NCI-H524 (cell line): ENCODE measurements around the gene KEL.

Experiments
- DNase-seq, 2 experiments: peaks; one replicate each; lab custom pipeline; 2025; lab: John Stamatoyannopoulos, UW

The KEL gene

GRCh38 chr7:142960955-142961512 lies 1.1 kb downstream of the KEL start:
- no peak for DNase-seq

- DNase-seq = no peak
These were observed 3.0 kb downstream of the KEL start for GRCh38 chr7:142959202-142959601.

- no peak for DNase-seq
These were observed 4.4 kb downstream of the KEL start for GRCh38 chr7:142957723-142958122.

- DNase-seq = no peak
These were observed 5.1 kb downstream of the KEL start for GRCh38 chr7:142956951-142957623.

- DNase-seq = no peak
These were observed 7.4 kb downstream of the KEL start for GRCh38 chr7:142954680-142955268.

GRCh38 chr7:142950235-142950634 lies 11.9 kb downstream of the KEL start:
- DNase-seq = no peak

DNA sequence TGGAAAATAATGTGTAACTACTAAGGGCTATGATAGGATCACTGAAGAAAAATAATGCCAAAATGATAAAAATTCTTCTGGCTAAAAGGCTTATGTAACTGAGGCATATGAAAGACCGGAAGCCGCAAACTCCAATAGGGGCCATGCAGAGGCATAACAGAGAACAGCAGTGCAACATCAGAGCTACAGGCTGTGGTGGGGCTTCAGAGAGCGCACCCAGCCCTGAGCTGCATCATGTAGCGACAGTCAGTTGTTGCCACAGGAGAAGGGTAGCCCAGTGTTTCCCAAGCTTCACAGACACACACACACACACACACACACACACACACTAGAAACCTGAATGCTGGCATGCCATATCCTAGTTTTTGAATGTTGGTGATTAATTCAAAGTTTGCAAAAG lies 13.6 kb downstream of the KEL start:
- no peak for DNase-seq

DNA sequence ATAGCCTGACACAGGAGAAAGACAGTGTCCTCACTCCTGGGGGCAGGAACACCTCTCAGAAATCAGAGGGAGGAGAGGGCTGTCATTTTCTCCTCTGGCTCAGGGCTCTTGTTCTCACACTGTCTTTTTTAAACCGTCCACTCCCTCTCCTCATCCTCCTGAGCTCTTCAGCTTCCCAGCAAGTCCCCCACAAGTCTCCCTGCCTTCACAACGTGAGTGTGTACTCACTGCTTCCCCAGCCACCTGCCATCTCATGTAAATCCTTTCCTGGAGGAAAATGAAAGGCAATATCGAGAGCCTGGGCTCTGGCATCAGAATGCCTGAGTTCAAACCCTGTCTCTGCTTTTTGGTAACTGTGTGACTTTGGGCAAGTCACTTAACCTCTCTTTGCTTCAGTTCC lies 17.2 kb downstream of the KEL start:
- no peak for DNase-seq

GRCh38 chr7:142943706-142944268 lies 18.4 kb downstream of the KEL start:
- DNase-seq = no peak

GRCh38 chr7:142942746-142943145 lies 19.4 kb downstream of the KEL start:
- no peak for DNase-seq

DNA sequence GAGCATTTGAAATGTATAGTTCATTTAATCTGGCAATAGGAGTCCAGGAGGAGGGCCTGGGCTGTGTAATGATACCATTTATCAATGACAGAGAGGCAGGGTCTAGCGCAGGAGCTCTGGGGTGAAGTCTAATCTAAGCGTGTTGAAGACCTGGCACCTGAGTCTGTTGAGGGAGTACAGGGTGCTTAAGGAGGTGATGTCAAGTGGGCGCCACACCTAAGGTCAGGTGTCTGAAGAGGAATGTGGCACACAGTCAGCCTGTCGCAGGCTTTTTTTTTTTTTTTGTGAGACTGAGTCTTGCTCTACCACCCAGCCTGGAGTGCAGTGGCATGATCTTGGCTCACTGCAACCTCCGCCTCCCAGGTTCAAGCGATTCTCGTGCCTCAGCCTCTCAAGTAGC lies 20.6 kb downstream of the KEL start:
- DNase-seq = no peak

DNA sequence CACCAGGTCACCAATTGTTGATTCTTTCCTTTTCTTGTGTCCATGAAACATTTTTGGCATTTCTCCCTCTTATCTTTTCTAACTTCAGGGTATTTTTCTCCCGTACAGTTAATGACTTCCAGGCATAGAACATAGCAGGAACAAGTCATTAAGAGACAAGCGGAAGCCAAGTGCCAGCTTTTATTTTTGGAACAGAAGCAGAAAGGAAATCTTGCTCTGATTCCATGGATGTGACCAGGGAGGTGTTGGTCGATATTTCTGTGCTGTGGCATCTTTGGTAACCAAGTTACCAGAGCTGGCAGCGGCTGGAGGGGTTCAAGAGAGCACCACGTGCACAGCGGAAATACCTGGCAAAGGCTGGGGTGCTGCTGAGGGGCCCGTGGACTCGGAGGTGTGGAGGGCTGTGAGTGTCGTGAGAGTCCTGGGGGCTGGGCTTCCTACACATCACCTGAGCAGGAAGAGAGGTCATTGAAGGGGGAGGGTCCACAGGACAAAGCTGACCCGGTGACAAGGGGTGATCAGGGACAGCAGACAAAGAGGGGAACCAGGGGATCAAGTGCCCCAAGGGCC lies 21.1 kb downstream of the KEL start:
- DNase-seq = no peak

DNA sequence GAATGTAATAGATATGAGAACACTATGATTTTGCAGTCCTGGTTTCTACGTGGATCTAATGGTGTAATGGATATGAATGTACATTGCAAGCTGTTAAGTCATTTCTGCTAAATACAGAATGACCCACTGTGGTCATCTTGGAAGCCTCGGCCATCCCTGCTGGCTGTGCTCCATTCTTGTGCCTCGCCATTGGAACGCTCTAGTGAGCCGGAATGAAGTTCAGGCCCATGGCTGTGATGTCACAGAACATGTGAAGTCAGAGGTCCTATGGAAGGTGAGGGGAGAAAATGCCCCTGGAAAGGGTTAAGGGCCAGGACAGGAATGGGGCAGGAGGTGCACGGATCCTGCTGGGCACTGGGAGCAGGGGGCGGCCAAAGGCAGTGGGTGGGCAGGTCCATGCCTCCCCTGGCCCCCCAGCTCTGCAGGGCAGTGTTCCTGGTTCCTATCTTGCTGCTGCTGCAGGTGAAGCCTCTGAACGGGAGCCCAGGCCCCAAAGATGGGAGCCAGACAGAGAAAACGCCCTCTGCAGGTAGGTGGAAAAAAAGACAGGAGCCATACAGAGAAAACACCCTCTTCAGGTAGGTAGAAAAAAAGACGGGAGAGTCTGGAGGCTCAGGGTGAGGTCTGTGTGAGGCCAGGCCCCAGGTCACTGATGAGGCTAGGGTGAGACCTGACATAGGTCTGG lies 22.8 kb downstream of the KEL start, which contains the start of gene LLCFC1:
TSS of gene LLCFC1 (plus strand) at position 259 of the 685 bp plus-strand sequence. CDS start at position 397, 138 bp downstream.
- DNase-seq = no peak

- DNase-seq = no peak
These were observed 23.6 kb downstream of the KEL start for GRCh38 chr7:142938611-142939010.

DNA sequence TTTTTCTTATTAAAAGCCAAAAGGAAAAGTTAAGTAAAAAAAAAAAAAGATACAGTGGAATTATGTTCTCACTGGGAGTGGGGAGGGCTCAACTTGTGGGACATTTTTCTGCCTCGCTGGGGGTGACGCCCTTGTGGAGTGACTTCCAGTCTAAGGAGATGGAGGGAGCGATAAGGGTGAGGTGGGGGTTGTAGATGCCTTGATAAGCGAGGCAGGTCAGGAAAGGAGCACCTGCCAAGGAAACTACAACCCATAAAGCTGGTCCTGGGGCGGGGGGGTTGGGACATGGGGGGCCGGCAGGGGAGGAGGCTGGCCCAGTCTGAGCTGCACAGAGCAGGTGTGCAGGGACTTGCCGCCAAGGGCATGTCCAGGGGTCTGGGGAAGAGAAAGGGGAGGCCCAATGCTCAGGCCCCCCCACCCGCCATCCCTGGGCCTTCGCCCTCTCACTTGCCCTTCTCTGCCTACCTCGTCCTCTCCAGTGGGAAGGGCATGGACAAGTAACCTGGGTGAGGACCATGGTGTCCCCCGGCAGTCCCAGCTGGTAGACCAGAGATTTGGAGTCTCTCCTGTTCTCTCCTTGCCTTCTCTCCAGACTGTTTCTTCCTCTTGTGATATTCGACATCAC lies 26.1 kb downstream of the KEL start:
- no peak for DNase-seq

- no peak for DNase-seq
These were observed 28.1 kb downstream of the KEL start for GRCh38 chr7:142934056-142934455.

DNA sequence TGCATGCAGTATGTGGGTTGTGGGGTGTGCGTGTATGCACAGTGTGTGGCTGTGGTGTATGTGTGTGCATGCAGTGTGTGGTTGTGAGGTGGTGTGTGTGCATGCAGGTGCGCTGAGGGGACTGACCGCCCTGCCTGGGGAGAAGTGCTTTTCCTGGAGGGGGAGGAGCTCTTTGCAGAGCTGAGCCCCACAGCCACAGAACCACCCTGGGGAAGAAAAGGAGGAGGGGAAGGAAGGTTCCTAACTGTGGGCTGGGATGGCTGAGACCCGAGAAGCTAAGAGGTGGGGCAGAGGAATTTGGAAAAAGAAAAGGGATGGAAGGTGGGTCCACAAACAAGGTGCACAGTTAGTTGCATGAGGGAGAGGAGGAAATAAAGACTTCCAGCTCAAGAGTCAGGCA lies 28.5 kb downstream of the KEL start, which contains the start of gene TRPV5:
TSS of gene TRPV5 (minus strand) at position 123 of the 400 bp plus-strand sequence. CDS start 287 bp downstream, outside the sequence.
- no peak for DNase-seq

GRCh38 chr7:142933092-142933475 lies 29.1 kb downstream of the KEL start:
- no peak for DNase-seq

GRCh38 chr7:142932386-142933091 lies 29.6 kb downstream of the KEL start:
- no peak for DNase-seq

- no peak for DNase-seq
These were observed 31.9 kb downstream of the KEL start for GRCh38 chr7:142930126-142930730.

DNA sequence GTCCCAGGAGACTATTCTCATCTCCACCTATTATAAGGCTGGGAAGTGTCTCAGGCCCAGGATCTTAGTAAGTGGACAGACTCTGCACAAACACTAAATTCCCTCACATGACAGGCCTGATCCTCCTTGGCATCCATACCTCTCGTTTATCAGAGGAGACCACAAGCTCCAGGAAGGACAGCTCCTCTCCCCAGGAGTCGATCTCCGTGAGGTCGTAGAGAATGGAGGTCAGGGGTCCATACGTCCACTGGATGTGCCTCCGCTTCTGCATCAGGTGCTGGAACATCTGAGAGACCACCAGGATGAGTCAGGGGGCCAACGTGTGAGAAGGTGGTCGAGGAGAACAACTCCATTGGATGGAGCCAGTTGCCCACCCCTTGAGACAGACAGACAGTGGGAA lies 34.2 kb downstream of the KEL start:
- DNase-seq = no peak
